A673 (cell line): ENCODE results near the gene CWC27. TPM values are rescaled to one million over a fixed set of nuclear protein-coding genes. Genes with fewer than 3 reads are reported as not detected.
"Not testable (repeated sequence)": the region's sequence is repeated elsewhere in the genome, so short reads cannot be mapped to it uniquely, and the experiment has no call there.

Experiments
- BruUV-seq: library from RNA; stranded (reverse); fragments of 400-500 nt; replicated peaks from 2 replicates; lab custom pipeline; 2021; lab: Mats Ljungman, UMichigan
- CTCF ChIA-PET: fragments of 300-600 bp; sonication (Branson Sonifier 250); formaldehyde crosslinking; loops from one replicate; lab custom pipeline; 2022; ENCODE audit warnings: antibody characterized with exemption; lab: Charles Lee
- POLR2A ChIA-PET: fragments of 300-600 bp; sonication (Branson Sonifier 250); formaldehyde crosslinking; loops from one replicate; lab custom pipeline; 2022; ENCODE audit warnings: antibody characterized with exemption; ENCODE audit not compliant: low non-redundant PET; lab: Charles Lee
- DNase-seq: peaks from one replicate; pipeline ENCODE4 v3.0.0-alpha.2; 2015; ENCODE audit warnings: low spot score
- H3K27ac ChIP-seq: fragments of 200-600 bp; sonication (generic); 2 replicates; pipeline ENCODE4 v1.5.1; 2016; ENCODE audit warnings: mixed run types, low read depth, mild to moderate bottlenecking, mixed read lengths, antibody characterized with exemption, low read length; ENCODE audit not compliant: poor library complexity, severe bottlenecking
- H3K27me3 ChIP-seq: fragments of 200-600 bp; sonication (generic); replicated peaks from 2 replicates; pipeline ENCODE4 v1.6.1; 2017; ENCODE audit warnings: mixed run types, low read depth, mild to moderate bottlenecking, mixed read lengths, antibody characterized with exemption, low read length; ENCODE audit not compliant: insufficient read depth, poor library complexity
- H3K36me3 ChIP-seq: fragments of 200-600 bp; sonication (generic); 2 replicates; pipeline ENCODE4 v1.6.1; 2016; ENCODE audit warnings: mixed run types, mild to moderate bottlenecking, mixed read lengths, antibody characterized with exemption, low read length; ENCODE audit not compliant: insufficient read depth, poor library complexity, severe bottlenecking
- H3K4me1 ChIP-seq: fragments of 200-600 bp; sonication (generic); 2 replicates; pipeline ENCODE4 v1.6.1; 2017; ENCODE audit warnings: mixed run types, mild to moderate bottlenecking, mixed read lengths, antibody characterized with exemption, low read length; ENCODE audit not compliant: insufficient read depth, poor library complexity, severe bottlenecking
- H3K4me3 ChIP-seq: fragments of 200-600 bp; sonication (generic); 2 replicates; pipeline ENCODE4 v1.5.1; 2016; ENCODE audit warnings: low read depth, mixed run types, mild to moderate bottlenecking, mixed read lengths, low read length; ENCODE audit not compliant: poor library complexity, severe bottlenecking
- H3K9me3 ChIP-seq: fragments of 200-600 bp; sonication (generic); 2 replicates; pipeline ENCODE4 v1.6.1; 2016; ENCODE audit warnings: mixed run types, low read depth, mild to moderate bottlenecking, mixed read lengths, antibody characterized with exemption, low read length; ENCODE audit not compliant: poor library complexity, severe bottlenecking
- CTCF ChIP-seq: fragments of 300-800, 200-600 bp; sonication (generic); conservative IDR thresholded peaks from 2 replicates; pipeline ENCODE4 v1.5.1; 2017; ENCODE audit warnings: low read depth, mild to moderate bottlenecking, antibody characterized with exemption, low read length, moderate library complexity, mixed read lengths
- EZH2 ChIP-seq: fragments of 200-600 bp; sonication (generic); IDR thresholded peaks from 2 replicates; pipeline ENCODE4 v1.6.1; 2017; ENCODE audit warnings: borderline replicate concordance, low read depth, mild to moderate bottlenecking, mixed read lengths, antibody characterized with exemption, low read length; ENCODE audit not compliant: poor library complexity, severe bottlenecking
- intact Hi-C: fragments of 100-400 bp; cut with micrococcal nuclease; formaldehyde crosslinking; loops from one replicate; pipeline ENCODE4 v1.10.0; 2022; ENCODE audit not compliant: unreplicated experiment
- total RNA-seq: library from RNA; stranded (reverse); gene quantifications from 2 replicates; pipeline ENCODE4 v1.2.3, GENCODE V29; 2021

CWC27 gene
- total RNA-seq, 1 experiment from 2014 or later: 38.0 TPM

- no peak for DNase-seq
- intact Hi-C loops: no loop called here
- Histone ChIP-seq H3K27me3 (no peaks in the 10 kb centered on the region), H3K27ac (no peak overlapping the region), H3K36me3 (no peaks in the 10 kb centered on the region), H3K4me3 (no peak overlapping the region), H3K9me3 (no peaks in the 10 kb centered on the region), H3K4me1 (no peaks in the 10 kb centered on the region)
- BruUV-seq: no TSS peak
- ChIA-PET CTCF (no interaction called here), POLR2A (no interaction called here)
- TF ChIP-seq EZH2: no peak
- no peak for TF ChIP-seq CTCF
Measured at GRCh38 chr5:64900618-64901017, 131.9 kb downstream of the CWC27 start.

- H3K27me3 ChIP-seq, H3K36me3 ChIP-seq, H3K27ac ChIP-seq, CTCF ChIA-PET, DNase-seq, H3K4me3 ChIP-seq, H3K4me1 ChIP-seq, BruUV-seq, intact Hi-C loops, POLR2A ChIA-PET, H3K9me3 ChIP-seq: not testable (repeated sequence)
Measured at GRCh38 chr5:64907399-64907798, 138.7 kb downstream of the CWC27 start.

GRCh38 chr5:64914396-64914795 is 145.7 kb downstream of the CWC27 start:
- no peaks in the 10 kb centered on the region for H3K27me3 ChIP-seq
- no peaks in the 10 kb centered on the region for H3K4me1 ChIP-seq
- intact Hi-C loops: no loop called here
- BruUV-seq: no TSS peak
- TF ChIP-seq EZH2 (no peak), CTCF (no peak)
- no peak for DNase-seq
- ChIA-PET CTCF (no interaction called here), POLR2A (no interaction called here)
- no peak overlapping the region for H3K4me3 ChIP-seq
- no peaks in the 10 kb centered on the region for H3K36me3 ChIP-seq
- no peak overlapping the region for H3K27ac ChIP-seq
- no peaks in the 10 kb centered on the region for H3K9me3 ChIP-seq

GRCh38 chr5:64918083-64918482 is 149.4 kb downstream of the CWC27 start:
- CTCF ChIA-PET: no interaction called here
- Histone ChIP-seq H3K4me1 (no peaks in the 10 kb centered on the region), H3K9me3 (peaks cover 9% of the 10 kb centered on the region), H3K27ac (no peak overlapping the region), H3K4me3 (no peak overlapping the region), H3K36me3 (no peaks in the 10 kb centered on the region), H3K27me3 (no peaks in the 10 kb centered on the region)
- intact Hi-C loops: no loop called here
- no peak for DNase-seq
- POLR2A ChIA-PET: interaction anchor here (0.6 kb wide), 1 partner anchor 22 kb away, joined by 4 read pairs; no protein-coding TSS in a partner anchor
- TF ChIP-seq CTCF: no peak
- TF ChIP-seq EZH2: no peak
- no TSS peak for BruUV-seq
